ENCODE results near the gene TRPV6. TPM values are rescaled to one million over a fixed set of nuclear protein-coding genes. Genes with fewer than 3 reads are reported as not detected.

Gene TRPV6
- total and polyA plus RNA-seq, 7 donors = under 0.01 TPM; not detected in 6

GRCh38 chr7:142854372-142855113, 31.0 kb downstream of the TRPV6 start, which contains the start of gene EPHB6:
TSS of gene EPHB6 (plus strand) at chr7:142855076. CDS start at chr7:142863228, 8,152 bp downstream.
- Histone ChIP-seq H3K27me3 (ENCODE audit: insufficient read depth in 3 of 3, low read length in 2 of 3) (no peaks in the 10 kb centered on the region), H3K27ac (peak within 1 kb of the TSS; percentile 36), H3K4me3 (peak within 1 kb of the TSS; percentile 79), H3K4me1 (no peaks in the 10 kb centered on the region), H3K9me3 (no peaks in the 10 kb centered on the region), H3K36me3 (ENCODE audit: insufficient read depth in 1 of 2, low read depth in 1 of 2) (no peaks in the 10 kb centered on the region)
- DNase-seq = peak; percentile 81 to 85
- peak; percentile 69 to 75 (median 72) for ATAC-seq
- TF ChIP-seq, protein P1, sequence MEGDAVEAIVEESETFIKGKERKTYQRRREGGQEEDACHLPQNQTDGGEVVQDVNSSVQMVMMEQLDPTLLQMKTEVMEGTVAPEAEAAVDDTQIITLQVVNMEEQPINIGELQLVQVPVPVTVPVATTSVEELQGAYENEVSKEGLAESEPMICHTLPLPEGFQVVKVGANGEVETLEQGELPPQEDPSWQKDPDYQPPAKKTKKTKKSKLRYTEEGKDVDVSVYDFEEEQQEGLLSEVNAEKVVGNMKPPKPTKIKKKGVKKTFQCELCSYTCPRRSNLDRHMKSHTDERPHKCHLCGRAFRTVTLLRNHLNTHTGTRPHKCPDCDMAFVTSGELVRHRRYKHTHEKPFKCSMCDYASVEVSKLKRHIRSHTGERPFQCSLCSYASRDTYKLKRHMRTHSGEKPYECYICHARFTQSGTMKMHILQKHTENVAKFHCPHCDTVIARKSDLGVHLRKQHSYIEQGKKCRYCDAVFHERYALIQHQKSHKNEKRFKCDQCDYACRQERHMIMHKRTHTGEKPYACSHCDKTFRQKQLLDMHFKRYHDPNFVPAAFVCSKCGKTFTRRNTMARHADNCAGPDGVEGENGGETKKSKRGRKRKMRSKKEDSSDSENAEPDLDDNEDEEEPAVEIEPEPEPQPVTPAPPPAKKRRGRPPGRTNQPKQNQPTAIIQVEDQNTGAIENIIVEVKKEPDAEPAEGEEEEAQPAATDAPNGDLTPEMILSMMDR (IDR thresholded peaks at IDR 0.05) = no peak
- 0% methylated on average over 44 to 69 of the region's 70 CpGs for WGBS, 3 donors
- intact Hi-C loops (cut with DNase I) = loop anchor here (1.0 to 10.0 kb wide), 4 partner anchors 148 to 360 kb away; no protein-coding TSS in a partner anchor

- intact Hi-C loops (cut with DNase I) = loop anchor here (1.0 to 10.0 kb wide), 4 partner anchors 148 to 361 kb away; no protein-coding TSS in a partner anchor
- ATAC-seq (peak; percentile 72 to 83 (median 76)), DNase-seq (peak; percentile 47 to 73)
- Histone ChIP-seq H3K27ac (no peak overlapping the region), H3K36me3 (ENCODE audit: insufficient read depth in 1 of 2, low read depth in 1 of 2) (no peaks in the 10 kb centered on the region), H3K4me3 (peak overlapping the region; percentile 79), H3K27me3 (ENCODE audit: insufficient read depth in 3 of 3, low read length in 2 of 3) (peaks cover 0 to 3% (median 0%) of the 10 kb centered on the region in 3 donors), H3K9me3 (no peaks in the 10 kb centered on the region), H3K4me1 (no peaks in the 10 kb centered on the region)
- TF ChIP-seq, protein P1 (IDR thresholded peaks at IDR 0.05) = peak; percentile 75
- 0 to 1% (median 0%) methylated on average over 23 of the region's 23 CpGs for WGBS, 3 donors
Observed at GRCh38 chr7:142853739-142854371, 31.7 kb downstream of the TRPV6 start.

GRCh38 chr7:142851919-142852318, 33.6 kb downstream of the TRPV6 start:
- DNase-seq = no peak
- peaks cover 0 to 3% (median 0%) of the 10 kb centered on the region in 3 donors for H3K27me3 ChIP-seq (ENCODE audit: insufficient read depth in 3 of 3, low read length in 2 of 3)
- H3K27ac ChIP-seq = no peak overlapping the region

GRCh38 chr7:142851269-142851668, 34.3 kb downstream of the TRPV6 start:
- WGBS, 3 donors = 82 to 89% (median 86%) methylated on average over 4 of the region's 4 CpGs
- intact Hi-C loops (cut with DNase I) = loop anchor here in 1 of 2 donors (5.0 to 10.0 kb wide), 2 partner anchors 151 to 364 kb away; no protein-coding TSS in a partner anchor
- DNase-seq (no peak), ATAC-seq (no peak)
- Histone ChIP-seq H3K36me3 (ENCODE audit: insufficient read depth in 1 of 2, low read depth in 1 of 2) (no peaks in the 10 kb centered on the region), H3K4me3 (no peak overlapping the region), H3K4me1 (no peaks in the 10 kb centered on the region), H3K9me3 (no peaks in the 10 kb centered on the region), H3K27me3 (ENCODE audit: insufficient read depth in 3 of 3, low read length in 2 of 3) (peaks cover 0 to 3% (median 0%) of the 10 kb centered on the region in 3 donors), H3K27ac (no peak overlapping the region)
- TF ChIP-seq, protein P1 (IDR thresholded peaks at IDR 0.05) = no peak

More at GRCh38 chr7:142851919-142852318, 33.6 kb downstream of the TRPV6 start:
- Histone ChIP-seq H3K4me3 (no peak overlapping the region), H3K4me1 (no peaks in the 10 kb centered on the region), H3K9me3 (no peaks in the 10 kb centered on the region), H3K36me3 (ENCODE audit: insufficient read depth in 1 of 2, low read depth in 1 of 2) (no peaks in the 10 kb centered on the region)
- no peak for ATAC-seq
- intact Hi-C loops (cut with DNase I) = loop anchor here in 1 of 2 donors (5.0 to 10.0 kb wide), 2 partner anchors 150 to 363 kb away; no protein-coding TSS in a partner anchor
- TF ChIP-seq, protein P1 (IDR thresholded peaks at IDR 0.05) = no peak

Data from psoas muscle (tissue), 8 donors.